ENCODE measurements around the gene TMEM61. TPM values are rescaled to one million over a fixed set of nuclear protein-coding genes. Genes with fewer than 3 reads are reported as not detected.

The TMEM61 gene
- total RNA-seq, 1 donor from 2014 or later, result not detected

DNA sequence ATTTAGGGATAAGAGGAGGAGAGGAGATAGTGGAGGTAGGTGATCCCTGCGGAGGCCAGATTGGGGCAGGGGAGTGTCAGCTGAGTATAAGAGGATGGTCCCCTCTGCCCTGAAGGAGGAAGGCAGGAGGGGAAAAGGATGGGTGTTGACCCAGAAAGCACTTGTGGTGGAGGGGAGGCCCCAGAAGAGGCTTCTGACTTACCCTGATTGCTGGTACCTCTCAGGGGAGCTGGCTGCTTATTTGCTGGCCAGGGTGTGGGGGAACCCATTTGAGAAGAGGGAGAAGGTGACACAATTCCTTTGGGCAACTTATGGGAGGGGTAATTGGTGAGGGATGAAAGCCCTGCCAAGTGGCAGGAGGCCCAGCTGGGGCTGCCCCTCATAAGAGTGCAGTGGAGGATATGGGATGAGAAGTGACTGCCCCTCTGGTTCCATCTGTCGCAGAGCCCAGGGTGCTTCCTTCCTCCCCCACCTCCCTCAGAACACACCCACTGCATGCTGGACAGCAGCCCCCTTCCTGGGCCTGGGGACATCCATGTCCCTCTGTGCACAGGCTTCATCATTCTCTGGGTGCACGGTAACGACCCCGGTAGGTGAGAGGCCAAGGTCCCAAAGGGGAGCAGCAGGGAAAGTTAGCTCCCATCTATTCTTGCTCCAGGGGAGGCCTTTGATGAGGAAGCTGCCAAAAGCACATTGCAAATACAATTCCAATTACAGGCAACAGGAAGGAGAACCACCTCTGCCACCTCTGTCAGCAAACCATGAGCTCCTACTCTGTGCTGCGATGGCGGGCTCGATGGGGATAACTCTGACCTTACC, 57.5 kb downstream of the TMEM61 start:
- H4K20me1 ChIP-seq (ENCODE audit: low read depth), result peaks cover 14% of the 10 kb centered on the region
- H3K36me3 ChIP-seq, result no peaks in the 10 kb centered on the region
- H3K27ac ChIP-seq, result no peak overlapping the region
- no peak overlapping the region for H3K4me2 ChIP-seq
- peaks cover 52% of the 10 kb centered on the region for H3K27me3 ChIP-seq
- no peak for DNase-seq (ENCODE audit: low spot score)
- H3K79me2 ChIP-seq (ENCODE audit: low read depth), result peaks cover 14% of the 10 kb centered on the region
- H3K9me3 Mint-ChIP-seq, result peaks cover 2% of the 10 kb centered on the region
- H3K4me3 Mint-ChIP-seq, result no peak overlapping the region
- no peak overlapping the region for H3K27ac Mint-ChIP-seq
- H3K9me3 ChIP-seq (ENCODE audit: low read depth), result no peaks in the 10 kb centered on the region
- H3K4me1 Mint-ChIP-seq, result peaks cover 30% of the 10 kb centered on the region
- TF ChIP-seq EZH2phosphoT487 (IDR thresholded peaks at IDR 0.05), result no peak
- TF ChIP-seq, protein P1, sequence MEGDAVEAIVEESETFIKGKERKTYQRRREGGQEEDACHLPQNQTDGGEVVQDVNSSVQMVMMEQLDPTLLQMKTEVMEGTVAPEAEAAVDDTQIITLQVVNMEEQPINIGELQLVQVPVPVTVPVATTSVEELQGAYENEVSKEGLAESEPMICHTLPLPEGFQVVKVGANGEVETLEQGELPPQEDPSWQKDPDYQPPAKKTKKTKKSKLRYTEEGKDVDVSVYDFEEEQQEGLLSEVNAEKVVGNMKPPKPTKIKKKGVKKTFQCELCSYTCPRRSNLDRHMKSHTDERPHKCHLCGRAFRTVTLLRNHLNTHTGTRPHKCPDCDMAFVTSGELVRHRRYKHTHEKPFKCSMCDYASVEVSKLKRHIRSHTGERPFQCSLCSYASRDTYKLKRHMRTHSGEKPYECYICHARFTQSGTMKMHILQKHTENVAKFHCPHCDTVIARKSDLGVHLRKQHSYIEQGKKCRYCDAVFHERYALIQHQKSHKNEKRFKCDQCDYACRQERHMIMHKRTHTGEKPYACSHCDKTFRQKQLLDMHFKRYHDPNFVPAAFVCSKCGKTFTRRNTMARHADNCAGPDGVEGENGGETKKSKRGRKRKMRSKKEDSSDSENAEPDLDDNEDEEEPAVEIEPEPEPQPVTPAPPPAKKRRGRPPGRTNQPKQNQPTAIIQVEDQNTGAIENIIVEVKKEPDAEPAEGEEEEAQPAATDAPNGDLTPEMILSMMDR (IDR thresholded peaks at IDR 0.05), result no peak
- no peak for TF ChIP-seq EZH2 (IDR thresholded peaks at IDR 0.05)
- H3K4me1 ChIP-seq, result peaks cover 16% of the 10 kb centered on the region
- peaks cover 58% of the 10 kb centered on the region for H3K27me3 Mint-ChIP-seq (ENCODE audit: insufficient read depth, low read depth)
- H3K4me3 ChIP-seq, result no peak overlapping the region
- H3K9ac ChIP-seq, result no peak overlapping the region
- peaks cover 10% of the 10 kb centered on the region for H3F3A ChIP-seq (ENCODE audit: low read depth)
- H2AFZ ChIP-seq (replicated peaks), result no peak overlapping the region
- peaks cover 2% of the 10 kb centered on the region for H3K36me3 Mint-ChIP-seq

DNA sequence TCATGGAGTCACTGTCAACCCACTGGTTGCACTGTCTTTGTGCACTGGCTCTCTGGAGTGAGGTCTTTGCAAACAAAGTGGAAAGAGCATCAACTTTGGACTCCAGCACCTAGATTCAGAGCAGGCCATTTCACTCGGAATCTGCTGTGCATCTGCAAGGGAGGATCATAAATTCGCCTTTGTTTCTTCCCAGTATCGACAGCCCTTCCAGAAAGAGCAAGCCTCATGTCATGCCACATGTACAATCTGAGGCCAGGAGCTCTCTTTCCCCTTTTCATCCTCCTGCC, 58.1 kb downstream of the TMEM61 start:
- no peak overlapping the region for H3K27ac ChIP-seq
- H3K36me3 ChIP-seq, result no peaks in the 10 kb centered on the region
- no peak overlapping the region for H3K4me3 ChIP-seq
- Mint-ChIP-seq H3K36me3 (peaks cover 2% of the 10 kb centered on the region), H3K4me1 (peaks cover 25% of the 10 kb centered on the region), H3K27me3 (ENCODE audit: insufficient read depth, low read depth) (peaks cover 56% of the 10 kb centered on the region), H3K4me3 (peak overlapping the region; percentile 86), H3K27ac (no peak overlapping the region), H3K9me3 (no peaks in the 10 kb centered on the region)
- no peak overlapping the region for H2AFZ ChIP-seq (replicated peaks)
- H3K27me3 ChIP-seq, result peaks cover 52% of the 10 kb centered on the region
- no peak overlapping the region for H3K9ac ChIP-seq
- H3K4me2 ChIP-seq, result no peak overlapping the region
- H4K20me1 ChIP-seq (ENCODE audit: low read depth), result peaks cover 14% of the 10 kb centered on the region
- no peaks in the 10 kb centered on the region for H3K9me3 ChIP-seq (ENCODE audit: low read depth)
- H3K4me1 ChIP-seq, result peaks cover 10% of the 10 kb centered on the region
- peaks cover 4% of the 10 kb centered on the region for H3F3A ChIP-seq (ENCODE audit: low read depth)
- no peak for DNase-seq (ENCODE audit: low spot score)
- TF ChIP-seq EZH2phosphoT487 (IDR thresholded peaks at IDR 0.05), result no peak
- TF ChIP-seq, protein P1 (IDR thresholded peaks at IDR 0.05), result no peak
- no peak for TF ChIP-seq EZH2 (IDR thresholded peaks at IDR 0.05)
- H3K79me2 ChIP-seq (ENCODE audit: low read depth), result peaks cover 14% of the 10 kb centered on the region

DNA sequence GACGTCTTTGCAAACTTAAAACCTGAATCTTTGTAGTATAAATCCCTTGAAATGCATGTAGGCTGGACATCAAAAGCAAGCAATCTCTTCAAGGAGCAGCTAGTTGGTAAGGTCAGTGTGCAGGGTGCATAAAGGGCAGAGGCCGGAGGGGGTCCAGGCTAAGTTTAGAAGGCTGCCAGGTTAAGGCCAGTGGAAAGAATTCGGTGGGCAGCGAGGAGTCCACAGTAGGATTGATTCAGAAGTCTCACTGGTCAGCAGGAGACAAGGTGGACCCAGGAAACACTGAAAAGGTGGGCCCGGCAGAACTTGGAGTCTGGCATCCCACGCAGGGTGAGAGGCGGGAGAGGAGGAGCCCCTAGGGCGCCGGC, 58.5 kb downstream of the TMEM61 start:
- H2AFZ ChIP-seq (replicated peaks), result peak overlapping the region; percentile 97
- Mint-ChIP-seq H3K4me1 (peaks cover 23% of the 10 kb centered on the region), H3K9me3 (no peaks in the 10 kb centered on the region), H3K27me3 (ENCODE audit: insufficient read depth, low read depth) (peaks cover 56% of the 10 kb centered on the region), H3K27ac (no peak overlapping the region), H3K36me3 (peaks cover 2% of the 10 kb centered on the region), H3K4me3 (peak overlapping the region; percentile 86)
- H3K4me2 ChIP-seq, result peak overlapping the region; percentile 98
- DNase-seq (ENCODE audit: low spot score), result no peak
- no peak overlapping the region for H3K27ac ChIP-seq
- H3K4me3 ChIP-seq, result peak overlapping the region; percentile 70
- peaks cover 14% of the 10 kb centered on the region for H3K79me2 ChIP-seq (ENCODE audit: low read depth)
- H3K9ac ChIP-seq, result no peak overlapping the region
- no peak for TF ChIP-seq EZH2 (IDR thresholded peaks at IDR 0.05)
- TF ChIP-seq, protein P1 (IDR thresholded peaks at IDR 0.05), result no peak
- TF ChIP-seq EZH2phosphoT487 (IDR thresholded peaks at IDR 0.05), result no peak
- no peaks in the 10 kb centered on the region for H3K9me3 ChIP-seq (ENCODE audit: low read depth)
- H4K20me1 ChIP-seq (ENCODE audit: low read depth), result peaks cover 14% of the 10 kb centered on the region
- H3K36me3 ChIP-seq, result no peaks in the 10 kb centered on the region
- H3K27me3 ChIP-seq, result peaks cover 52% of the 10 kb centered on the region
- H3K4me1 ChIP-seq, result peaks cover 8% of the 10 kb centered on the region
- no peaks in the 10 kb centered on the region for H3F3A ChIP-seq (ENCODE audit: low read depth)

Measured in neural progenitor cell (in vitro differentiated cells).